WTC11 (cell line): ENCODE measurements around the gene ISM1. TPM values are rescaled to one million over a fixed set of nuclear protein-coding genes. Genes with fewer than 3 reads are reported as not detected.

ENCODE experiments used
- ATAC-seq: fragments of 200-7000 bp; cut with Tn5 transposase; 2 replicates; pipeline ENCODE4 v1.10.0; 2021; ENCODE audit warnings: mild to moderate bottlenecking, moderate library complexity
- CTCF ChIA-PET: fragments of 300-600 bp; sonication (Branson Sonifier 250); formaldehyde crosslinking; loops from one replicate; lab custom pipeline; 2021; ENCODE audit warnings: antibody characterized with exemption; lab: Charles Lee
- POLR2A ChIA-PET: fragments of 350-600 bp; sonication (Branson Sonifier 250); formaldehyde crosslinking; loops from one replicate; lab custom pipeline; 2021; ENCODE audit warnings: antibody characterized with exemption; lab: Charles Lee
- DNase-seq: peaks from one replicate; pipeline ENCODE4 v3.0.0; 2021; ENCODE audit warnings: low spot score
- H3K27ac Mint-ChIP-seq: 2 replicates; pipeline ENCODE4 v1.8.0; 2021; ENCODE audit warnings: mixed read lengths
- H3K27me3 Mint-ChIP-seq: 2 replicates; pipeline ENCODE4 v1.8.0; 2021; ENCODE audit warnings: low read depth, mild to moderate bottlenecking, moderate library complexity, mixed read lengths
- H3K36me3 Mint-ChIP-seq: 2 replicates; pipeline ENCODE4 v1.8.0; 2021; ENCODE audit warnings: mixed read lengths
- H3K4me1 Mint-ChIP-seq: 2 replicates; pipeline ENCODE4 v1.8.0; 2022; ENCODE audit warnings: mixed read lengths
- H3K4me3 Mint-ChIP-seq: 2 replicates; pipeline ENCODE4 v1.8.0; 2021; ENCODE audit warnings: mild to moderate bottlenecking, moderate library complexity, mixed read lengths
- H3K9me3 Mint-ChIP-seq: 2 replicates; pipeline ENCODE4 v1.8.0; 2021; ENCODE audit warnings: mixed read lengths
- NR1H2 ChIP-seq: sonication (generic); formaldehyde crosslinking; IDR thresholded peaks from 2 replicates; pipeline ENCODE4 v1.9.0; 2021; ENCODE audit warnings: mild to moderate bottlenecking, moderate library complexity, missing genetic modification reagents
- PRRX2 ChIP-seq: fragments of 250-450 bp; sonication (Bioruptor Pico); IDR thresholded peaks from 2 replicates; pipeline ENCODE4 v1.8.0; 2021; ENCODE audit warnings: mild to moderate bottlenecking
- TCF7 ChIP-seq: sonication (generic); formaldehyde crosslinking; IDR thresholded peaks from 2 replicates; pipeline ENCODE4 v1.8.0; 2022; ENCODE audit warnings: mild to moderate bottlenecking, low read depth, missing genetic modification reagents, moderate library complexity
- TEAD1 ChIP-seq: sonication (generic); formaldehyde crosslinking; IDR thresholded peaks from 2 replicates; pipeline ENCODE4 v1.8.0; 2022; ENCODE audit warnings: mild to moderate bottlenecking, missing genetic modification reagents
- TEAD4 ChIP-seq: sonication (generic); formaldehyde crosslinking; IDR thresholded peaks from 2 replicates; pipeline ENCODE4 v1.8.0; 2022; ENCODE audit warnings: mild to moderate bottlenecking, missing genetic modification reagents
- total RNA-seq: library from RNA; stranded (reverse); gene quantifications from 3 replicates; pipeline ENCODE4 v1.2.3, GENCODE V29; 2021
- TF ChIP-seq, protein P1 (sequence below): fragments of 250-450 bp; sonication (Bioruptor Pico); IDR thresholded peaks from 2 replicates; pipeline ENCODE4 v1.9.0; 2021; ENCODE audit warnings: mild to moderate bottlenecking, borderline replicate concordance
- TF ChIP-seq, protein P2 (sequence below): fragments of 250-450 bp; sonication (Bioruptor Pico); IDR thresholded peaks from 2 replicates; pipeline ENCODE4 v1.9.0; 2021; ENCODE audit warnings: mild to moderate bottlenecking
- TF ChIP-seq, protein P3 (sequence below): sonication (generic); formaldehyde crosslinking; IDR thresholded peaks from 2 replicates; pipeline ENCODE4 v1.8.1; 2023; ENCODE audit warnings: mild to moderate bottlenecking, missing genetic modification reagents
- TF ChIP-seq, protein P4 (sequence below): sonication (generic); formaldehyde crosslinking; IDR thresholded peaks from 2 replicates; pipeline ENCODE4 v1.8.1; 2023; ENCODE audit warnings: mild to moderate bottlenecking, missing genetic modification reagents, borderline replicate concordance
- TF ChIP-seq, protein P5 (sequence below): sonication (generic); formaldehyde crosslinking; IDR thresholded peaks from 2 replicates; pipeline ENCODE4 v1.8.0; 2023; ENCODE audit warnings: missing genetic modification reagents
- TF ChIP-seq, protein P6 (sequence below): fragments of 250-450 bp; sonication (Bioruptor Pico); IDR thresholded peaks from 2 replicates; pipeline ENCODE4 v1.9.0; 2021; ENCODE audit warnings: mild to moderate bottlenecking
- TF ChIP-seq, protein P7 (sequence below): sonication (generic); formaldehyde crosslinking; IDR thresholded peaks from 2 replicates; pipeline ENCODE4 v1.8.0; 2022; ENCODE audit warnings: mild to moderate bottlenecking, missing genetic modification reagents
- TF ChIP-seq, protein P8 (sequence below): sonication (generic); formaldehyde crosslinking; IDR thresholded peaks from 2 replicates; pipeline ENCODE4 v1.8.1; 2023; ENCODE audit warnings: mild to moderate bottlenecking, missing genetic modification reagents
- TF ChIP-seq, protein P9 (sequence below): sonication (generic); formaldehyde crosslinking; IDR thresholded peaks from 2 replicates; pipeline ENCODE4 v1.8.1; 2022; ENCODE audit warnings: mild to moderate bottlenecking, moderate library complexity, missing genetic modification reagents
- TF ChIP-seq, protein P10 (sequence below): sonication (generic); formaldehyde crosslinking; IDR thresholded peaks from 2 replicates; pipeline ENCODE4 v1.8.1; 2023; ENCODE audit warnings: mild to moderate bottlenecking, missing genetic modification reagents, moderate library complexity

Gene ISM1
- total RNA-seq, 1 experiment from 2014 or later = 0.52 TPM

DNA sequence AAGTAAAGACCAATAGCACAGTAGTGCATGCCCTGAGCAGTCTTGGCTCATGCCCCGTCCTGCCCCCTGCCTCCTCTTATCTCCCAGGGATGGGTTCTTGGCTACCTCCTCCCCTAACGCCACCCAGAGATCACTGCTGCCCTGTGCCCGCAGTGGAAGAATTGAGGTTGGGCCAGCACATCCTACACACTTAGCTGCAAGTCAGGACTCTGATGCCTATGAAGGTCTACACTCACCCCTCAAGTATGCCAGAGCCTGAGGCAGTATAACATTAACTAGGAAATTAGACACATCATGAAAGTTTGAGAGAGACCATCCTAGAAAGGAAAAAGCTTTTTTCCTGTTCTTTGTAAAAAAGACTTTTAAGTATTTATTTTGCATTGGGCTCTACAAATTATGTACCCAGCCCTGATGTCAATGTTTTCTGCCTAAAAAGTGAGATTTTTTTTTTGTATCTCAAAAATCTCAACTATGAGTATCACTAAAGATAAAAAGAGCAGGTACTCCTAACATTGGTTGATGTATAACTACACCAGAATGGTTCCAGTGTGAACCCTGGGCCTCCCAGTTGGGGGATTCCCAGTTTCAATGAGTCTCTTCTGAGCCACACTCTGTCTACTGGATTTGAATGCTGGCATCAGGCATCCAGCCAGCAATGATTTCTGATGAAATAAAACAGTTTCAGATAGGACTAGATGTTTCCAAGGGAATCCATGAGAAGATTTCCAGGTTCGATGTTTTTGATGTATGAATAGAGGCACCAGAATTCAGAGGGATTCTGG is 115.4 kb downstream of the ISM1 start (continued):
- TF ChIP-seq, protein P1, sequence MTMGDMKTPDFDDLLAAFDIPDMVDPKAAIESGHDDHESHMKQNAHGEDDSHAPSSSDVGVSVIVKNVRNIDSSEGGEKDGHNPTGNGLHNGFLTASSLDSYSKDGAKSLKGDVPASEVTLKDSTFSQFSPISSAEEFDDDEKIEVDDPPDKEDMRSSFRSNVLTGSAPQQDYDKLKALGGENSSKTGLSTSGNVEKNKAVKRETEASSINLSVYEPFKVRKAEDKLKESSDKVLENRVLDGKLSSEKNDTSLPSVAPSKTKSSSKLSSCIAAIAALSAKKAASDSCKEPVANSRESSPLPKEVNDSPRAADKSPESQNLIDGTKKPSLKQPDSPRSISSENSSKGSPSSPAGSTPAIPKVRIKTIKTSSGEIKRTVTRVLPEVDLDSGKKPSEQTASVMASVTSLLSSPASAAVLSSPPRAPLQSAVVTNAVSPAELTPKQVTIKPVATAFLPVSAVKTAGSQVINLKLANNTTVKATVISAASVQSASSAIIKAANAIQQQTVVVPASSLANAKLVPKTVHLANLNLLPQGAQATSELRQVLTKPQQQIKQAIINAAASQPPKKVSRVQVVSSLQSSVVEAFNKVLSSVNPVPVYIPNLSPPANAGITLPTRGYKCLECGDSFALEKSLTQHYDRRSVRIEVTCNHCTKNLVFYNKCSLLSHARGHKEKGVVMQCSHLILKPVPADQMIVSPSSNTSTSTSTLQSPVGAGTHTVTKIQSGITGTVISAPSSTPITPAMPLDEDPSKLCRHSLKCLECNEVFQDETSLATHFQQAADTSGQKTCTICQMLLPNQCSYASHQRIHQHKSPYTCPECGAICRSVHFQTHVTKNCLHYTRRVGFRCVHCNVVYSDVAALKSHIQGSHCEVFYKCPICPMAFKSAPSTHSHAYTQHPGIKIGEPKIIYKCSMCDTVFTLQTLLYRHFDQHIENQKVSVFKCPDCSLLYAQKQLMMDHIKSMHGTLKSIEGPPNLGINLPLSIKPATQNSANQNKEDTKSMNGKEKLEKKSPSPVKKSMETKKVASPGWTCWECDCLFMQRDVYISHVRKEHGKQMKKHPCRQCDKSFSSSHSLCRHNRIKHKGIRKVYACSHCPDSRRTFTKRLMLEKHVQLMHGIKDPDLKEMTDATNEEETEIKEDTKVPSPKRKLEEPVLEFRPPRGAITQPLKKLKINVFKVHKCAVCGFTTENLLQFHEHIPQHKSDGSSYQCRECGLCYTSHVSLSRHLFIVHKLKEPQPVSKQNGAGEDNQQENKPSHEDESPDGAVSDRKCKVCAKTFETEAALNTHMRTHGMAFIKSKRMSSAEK (CRISPR knock-in tag) = no peak
- TF ChIP-seq, protein P2, sequence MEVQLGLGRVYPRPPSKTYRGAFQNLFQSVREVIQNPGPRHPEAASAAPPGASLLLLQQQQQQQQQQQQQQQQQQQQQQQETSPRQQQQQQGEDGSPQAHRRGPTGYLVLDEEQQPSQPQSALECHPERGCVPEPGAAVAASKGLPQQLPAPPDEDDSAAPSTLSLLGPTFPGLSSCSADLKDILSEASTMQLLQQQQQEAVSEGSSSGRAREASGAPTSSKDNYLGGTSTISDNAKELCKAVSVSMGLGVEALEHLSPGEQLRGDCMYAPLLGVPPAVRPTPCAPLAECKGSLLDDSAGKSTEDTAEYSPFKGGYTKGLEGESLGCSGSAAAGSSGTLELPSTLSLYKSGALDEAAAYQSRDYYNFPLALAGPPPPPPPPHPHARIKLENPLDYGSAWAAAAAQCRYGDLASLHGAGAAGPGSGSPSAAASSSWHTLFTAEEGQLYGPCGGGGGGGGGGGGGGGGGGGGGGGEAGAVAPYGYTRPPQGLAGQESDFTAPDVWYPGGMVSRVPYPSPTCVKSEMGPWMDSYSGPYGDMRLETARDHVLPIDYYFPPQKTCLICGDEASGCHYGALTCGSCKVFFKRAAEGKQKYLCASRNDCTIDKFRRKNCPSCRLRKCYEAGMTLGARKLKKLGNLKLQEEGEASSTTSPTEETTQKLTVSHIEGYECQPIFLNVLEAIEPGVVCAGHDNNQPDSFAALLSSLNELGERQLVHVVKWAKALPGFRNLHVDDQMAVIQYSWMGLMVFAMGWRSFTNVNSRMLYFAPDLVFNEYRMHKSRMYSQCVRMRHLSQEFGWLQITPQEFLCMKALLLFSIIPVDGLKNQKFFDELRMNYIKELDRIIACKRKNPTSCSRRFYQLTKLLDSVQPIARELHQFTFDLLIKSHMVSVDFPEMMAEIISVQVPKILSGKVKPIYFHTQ (CRISPR knock-in tag) = no peak
- no peak for TF ChIP-seq TEAD4
- TF ChIP-seq, protein P3, sequence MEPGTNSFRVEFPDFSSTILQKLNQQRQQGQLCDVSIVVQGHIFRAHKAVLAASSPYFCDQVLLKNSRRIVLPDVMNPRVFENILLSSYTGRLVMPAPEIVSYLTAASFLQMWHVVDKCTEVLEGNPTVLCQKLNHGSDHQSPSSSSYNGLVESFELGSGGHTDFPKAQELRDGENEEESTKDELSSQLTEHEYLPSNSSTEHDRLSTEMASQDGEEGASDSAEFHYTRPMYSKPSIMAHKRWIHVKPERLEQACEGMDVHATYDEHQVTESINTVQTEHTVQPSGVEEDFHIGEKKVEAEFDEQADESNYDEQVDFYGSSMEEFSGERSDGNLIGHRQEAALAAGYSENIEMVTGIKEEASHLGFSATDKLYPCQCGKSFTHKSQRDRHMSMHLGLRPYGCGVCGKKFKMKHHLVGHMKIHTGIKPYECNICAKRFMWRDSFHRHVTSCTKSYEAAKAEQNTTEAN = no peak
- TF ChIP-seq, protein P4, sequence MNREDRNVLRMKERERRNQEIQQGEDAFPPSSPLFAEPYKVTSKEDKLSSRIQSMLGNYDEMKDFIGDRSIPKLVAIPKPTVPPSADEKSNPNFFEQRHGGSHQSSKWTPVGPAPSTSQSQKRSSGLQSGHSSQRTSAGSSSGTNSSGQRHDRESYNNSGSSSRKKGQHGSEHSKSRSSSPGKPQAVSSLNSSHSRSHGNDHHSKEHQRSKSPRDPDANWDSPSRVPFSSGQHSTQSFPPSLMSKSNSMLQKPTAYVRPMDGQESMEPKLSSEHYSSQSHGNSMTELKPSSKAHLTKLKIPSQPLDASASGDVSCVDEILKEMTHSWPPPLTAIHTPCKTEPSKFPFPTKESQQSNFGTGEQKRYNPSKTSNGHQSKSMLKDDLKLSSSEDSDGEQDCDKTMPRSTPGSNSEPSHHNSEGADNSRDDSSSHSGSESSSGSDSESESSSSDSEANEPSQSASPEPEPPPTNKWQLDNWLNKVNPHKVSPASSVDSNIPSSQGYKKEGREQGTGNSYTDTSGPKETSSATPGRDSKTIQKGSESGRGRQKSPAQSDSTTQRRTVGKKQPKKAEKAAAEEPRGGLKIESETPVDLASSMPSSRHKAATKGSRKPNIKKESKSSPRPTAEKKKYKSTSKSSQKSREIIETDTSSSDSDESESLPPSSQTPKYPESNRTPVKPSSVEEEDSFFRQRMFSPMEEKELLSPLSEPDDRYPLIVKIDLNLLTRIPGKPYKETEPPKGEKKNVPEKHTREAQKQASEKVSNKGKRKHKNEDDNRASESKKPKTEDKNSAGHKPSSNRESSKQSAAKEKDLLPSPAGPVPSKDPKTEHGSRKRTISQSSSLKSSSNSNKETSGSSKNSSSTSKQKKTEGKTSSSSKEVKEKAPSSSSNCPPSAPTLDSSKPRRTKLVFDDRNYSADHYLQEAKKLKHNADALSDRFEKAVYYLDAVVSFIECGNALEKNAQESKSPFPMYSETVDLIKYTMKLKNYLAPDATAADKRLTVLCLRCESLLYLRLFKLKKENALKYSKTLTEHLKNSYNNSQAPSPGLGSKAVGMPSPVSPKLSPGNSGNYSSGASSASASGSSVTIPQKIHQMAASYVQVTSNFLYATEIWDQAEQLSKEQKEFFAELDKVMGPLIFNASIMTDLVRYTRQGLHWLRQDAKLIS (CRISPR knock-in tag) = no peak

DNA sequence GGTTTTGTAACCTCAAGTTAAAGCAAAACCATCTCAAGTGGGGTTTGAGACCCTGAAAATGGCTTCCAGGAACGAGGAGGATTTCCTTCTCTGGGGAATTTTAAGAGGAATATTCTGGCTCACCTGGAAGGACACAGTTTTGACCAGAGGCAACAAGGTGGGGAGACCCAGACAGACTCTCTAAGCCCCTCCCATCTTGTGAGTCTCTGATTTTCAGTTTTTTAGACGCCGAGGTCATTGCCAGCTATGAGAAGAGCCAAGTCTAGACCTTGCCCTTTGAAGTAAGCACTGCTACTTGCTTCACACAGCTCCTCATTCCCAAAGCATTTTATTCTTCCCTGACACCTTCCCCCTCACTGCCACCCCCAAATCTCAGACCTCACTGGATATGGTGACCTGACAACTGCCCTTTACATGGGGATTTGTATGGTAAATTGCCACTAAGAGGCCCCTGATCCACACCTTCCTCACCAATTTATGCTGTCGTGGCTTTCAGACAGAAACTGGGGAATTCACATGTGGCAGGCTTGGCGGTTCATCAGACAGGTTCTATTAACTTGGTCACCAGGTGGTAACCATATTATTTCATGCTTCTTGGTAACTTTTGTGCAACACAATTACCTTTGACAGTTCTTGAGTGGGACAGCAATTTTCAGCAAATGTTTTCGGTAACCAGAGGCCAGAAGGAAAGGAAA is 116.2 kb downstream of the ISM1 start:
- POLR2A ChIA-PET = no interaction called here
- no peaks in the 10 kb centered on the region for H3K27me3 Mint-ChIP-seq
- no peak overlapping the region for H3K4me3 Mint-ChIP-seq
- H3K27ac Mint-ChIP-seq = no peak overlapping the region
- CTCF ChIA-PET = no interaction called here
- ATAC-seq (no peak), DNase-seq (no peak)
- no peaks in the 10 kb centered on the region for H3K36me3 Mint-ChIP-seq
- peaks cover 7% of the 10 kb centered on the region for H3K9me3 Mint-ChIP-seq
- H3K4me1 Mint-ChIP-seq = peaks cover 3% of the 10 kb centered on the region; the same call in 1 of the 2 replicates
- TF ChIP-seq NR1H2 (no peak), TCF7 (CRISPR knock-in tag) (no peak), TEAD1 (CRISPR knock-in tag) (no peak), TEAD4 (no peak), PRRX2 (CRISPR knock-in tag) (no peak)
- TF ChIP-seq, protein P5, sequence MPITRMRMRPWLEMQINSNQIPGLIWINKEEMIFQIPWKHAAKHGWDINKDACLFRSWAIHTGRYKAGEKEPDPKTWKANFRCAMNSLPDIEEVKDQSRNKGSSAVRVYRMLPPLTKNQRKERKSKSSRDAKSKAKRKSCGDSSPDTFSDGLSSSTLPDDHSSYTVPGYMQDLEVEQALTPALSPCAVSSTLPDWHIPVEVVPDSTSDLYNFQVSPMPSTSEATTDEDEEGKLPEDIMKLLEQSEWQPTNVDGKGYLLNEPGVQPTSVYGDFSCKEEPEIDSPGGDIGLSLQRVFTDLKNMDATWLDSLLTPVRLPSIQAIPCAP (CRISPR knock-in tag) = no peak
- TF ChIP-seq, protein P6, sequence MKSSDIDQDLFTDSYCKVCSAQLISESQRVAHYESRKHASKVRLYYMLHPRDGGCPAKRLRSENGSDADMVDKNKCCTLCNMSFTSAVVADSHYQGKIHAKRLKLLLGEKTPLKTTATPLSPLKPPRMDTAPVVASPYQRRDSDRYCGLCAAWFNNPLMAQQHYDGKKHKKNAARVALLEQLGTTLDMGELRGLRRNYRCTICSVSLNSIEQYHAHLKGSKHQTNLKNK = no peak
- TF ChIP-seq, protein P7, sequence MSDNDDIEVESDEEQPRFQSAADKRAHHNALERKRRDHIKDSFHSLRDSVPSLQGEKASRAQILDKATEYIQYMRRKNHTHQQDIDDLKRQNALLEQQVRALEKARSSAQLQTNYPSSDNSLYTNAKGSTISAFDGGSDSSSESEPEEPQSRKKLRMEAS (CRISPR knock-in tag) = no peak
- TF ChIP-seq, protein P8, sequence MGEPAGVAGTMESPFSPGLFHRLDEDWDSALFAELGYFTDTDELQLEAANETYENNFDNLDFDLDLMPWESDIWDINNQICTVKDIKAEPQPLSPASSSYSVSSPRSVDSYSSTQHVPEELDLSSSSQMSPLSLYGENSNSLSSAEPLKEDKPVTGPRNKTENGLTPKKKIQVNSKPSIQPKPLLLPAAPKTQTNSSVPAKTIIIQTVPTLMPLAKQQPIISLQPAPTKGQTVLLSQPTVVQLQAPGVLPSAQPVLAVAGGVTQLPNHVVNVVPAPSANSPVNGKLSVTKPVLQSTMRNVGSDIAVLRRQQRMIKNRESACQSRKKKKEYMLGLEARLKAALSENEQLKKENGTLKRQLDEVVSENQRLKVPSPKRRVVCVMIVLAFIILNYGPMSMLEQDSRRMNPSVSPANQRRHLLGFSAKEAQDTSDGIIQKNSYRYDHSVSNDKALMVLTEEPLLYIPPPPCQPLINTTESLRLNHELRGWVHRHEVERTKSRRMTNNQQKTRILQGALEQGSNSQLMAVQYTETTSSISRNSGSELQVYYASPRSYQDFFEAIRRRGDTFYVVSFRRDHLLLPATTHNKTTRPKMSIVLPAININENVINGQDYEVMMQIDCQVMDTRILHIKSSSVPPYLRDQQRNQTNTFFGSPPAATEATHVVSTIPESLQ (CRISPR knock-in tag) = no peak
- TF ChIP-seq, protein P9, sequence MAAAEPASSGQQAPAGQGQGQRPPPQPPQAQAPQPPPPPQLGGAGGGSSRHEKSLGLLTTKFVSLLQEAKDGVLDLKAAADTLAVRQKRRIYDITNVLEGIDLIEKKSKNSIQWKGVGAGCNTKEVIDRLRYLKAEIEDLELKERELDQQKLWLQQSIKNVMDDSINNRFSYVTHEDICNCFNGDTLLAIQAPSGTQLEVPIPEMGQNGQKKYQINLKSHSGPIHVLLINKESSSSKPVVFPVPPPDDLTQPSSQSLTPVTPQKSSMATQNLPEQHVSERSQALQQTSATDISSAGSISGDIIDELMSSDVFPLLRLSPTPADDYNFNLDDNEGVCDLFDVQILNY (CRISPR knock-in tag) = no peak
- TF ChIP-seq, protein P10, sequence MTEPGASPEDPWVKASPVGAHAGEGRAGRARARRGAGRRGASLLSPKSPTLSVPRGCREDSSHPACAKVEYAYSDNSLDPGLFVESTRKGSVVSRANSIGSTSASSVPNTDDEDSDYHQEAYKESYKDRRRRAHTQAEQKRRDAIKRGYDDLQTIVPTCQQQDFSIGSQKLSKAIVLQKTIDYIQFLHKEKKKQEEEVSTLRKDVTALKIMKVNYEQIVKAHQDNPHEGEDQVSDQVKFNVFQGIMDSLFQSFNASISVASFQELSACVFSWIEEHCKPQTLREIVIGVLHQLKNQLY = no peak
